ENCODE measurements around the gene FKBP1B.
"Not testable (repeated sequence)": the region's sequence is repeated elsewhere in the genome, so short reads cannot be mapped to it uniquely, and the experiment has no call there.

Gene FKBP1B

DNA sequence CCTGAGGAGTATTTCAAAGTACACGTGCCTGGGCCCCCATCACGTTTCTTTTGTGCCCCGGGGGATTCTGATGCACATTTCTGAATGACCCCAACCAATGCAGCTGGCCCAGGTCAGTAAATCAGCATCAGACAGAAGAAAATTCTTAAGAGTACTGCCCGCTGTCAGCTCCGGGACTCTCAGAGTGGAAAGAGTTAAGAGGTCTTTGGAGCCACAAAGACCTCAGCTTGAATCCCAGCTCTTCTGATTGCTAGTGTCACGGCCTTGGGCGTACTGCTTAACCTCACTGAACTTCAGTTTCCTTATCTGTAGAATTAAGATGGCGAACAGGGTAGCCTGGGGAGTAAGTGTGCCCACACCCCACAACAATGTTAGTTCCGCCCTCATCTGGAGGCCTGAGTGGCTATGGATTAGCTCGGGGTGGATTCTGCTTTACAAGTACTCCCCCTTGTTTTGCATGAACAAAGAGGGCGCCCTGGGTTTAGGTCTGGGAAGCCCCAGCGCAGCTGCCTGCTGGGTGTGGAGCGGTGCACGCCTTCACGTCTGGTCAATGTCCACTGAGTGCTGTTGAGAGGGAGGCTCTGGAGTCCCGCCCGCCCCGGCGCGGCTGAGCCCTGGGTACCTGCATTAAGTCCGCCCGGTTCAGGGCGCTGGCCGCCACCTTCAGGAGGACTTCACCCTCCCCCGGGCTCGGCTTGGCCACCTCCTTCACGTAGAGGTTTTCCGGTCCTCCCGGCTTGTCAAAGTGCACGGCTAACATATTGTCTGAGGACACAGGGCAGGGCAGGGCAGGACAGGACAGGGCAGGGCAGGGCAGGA is 34.2 kb downstream of the FKBP1B start:
- no peaks in the 10 kb centered on the region for H3K27me3 ChIP-seq (ENCODE audit: insufficient read depth, low read length)
- peak overlapping the region; percentile 20 for H2AFZ ChIP-seq (ENCODE audit: low read depth, low read length)
- no peaks in the 10 kb centered on the region for H3K9me3 ChIP-seq (ENCODE audit: low read length)
- peak overlapping the region; percentile 61 for H3K4me3 ChIP-seq (ENCODE audit: low read length)
- peaks cover 14% of the 10 kb centered on the region for H3K4me1 ChIP-seq (ENCODE audit: insufficient read depth, low read length)
- H3K36me3 ChIP-seq (ENCODE audit: insufficient read depth, low read length) = peaks cover 27% of the 10 kb centered on the region

DNA sequence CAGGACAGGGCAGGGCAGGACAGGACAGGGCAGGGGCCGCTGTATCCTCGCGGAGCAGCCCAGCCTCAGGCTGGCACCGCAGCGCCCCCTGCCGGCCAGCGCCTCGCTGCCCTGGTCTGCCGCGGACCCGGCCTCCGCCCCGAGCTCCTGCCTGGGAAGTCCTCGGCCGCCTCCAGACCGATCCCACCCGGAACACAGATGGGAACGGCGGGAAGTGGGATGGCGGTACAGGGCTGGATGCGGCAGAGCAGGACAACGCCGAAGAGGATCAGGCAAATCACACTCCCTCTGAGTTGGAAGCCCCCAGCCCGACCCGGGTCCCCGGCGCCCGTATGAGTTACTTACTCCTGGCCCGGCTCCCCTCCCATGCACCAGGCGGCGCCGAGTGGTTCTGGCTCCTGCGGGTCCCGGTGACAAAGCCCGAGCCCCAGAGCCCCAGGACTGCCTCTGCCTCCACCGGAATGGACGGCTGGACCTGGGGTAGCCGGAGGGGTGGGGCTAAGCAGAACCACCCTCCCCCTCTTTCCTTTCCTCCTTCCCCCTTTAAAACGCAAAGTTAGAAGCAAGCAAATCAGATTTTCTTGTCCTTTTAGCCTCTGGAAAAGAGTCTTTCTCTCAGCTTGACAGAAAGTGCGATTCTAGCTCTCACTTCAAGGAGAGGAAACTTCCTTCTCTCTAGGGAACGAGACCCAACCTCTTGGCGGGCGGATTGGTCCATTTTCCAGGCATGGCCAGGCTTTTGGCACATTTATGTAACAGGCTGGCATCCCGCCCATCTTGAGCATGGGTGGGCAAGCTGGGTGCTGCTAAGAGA is 35.1 kb downstream of the FKBP1B start, which contains the start of gene TP53I3:
Gene TP53I3, minus strand, starts transcription at position 449 of the 814 bp plus-strand sequence. CDS start 508 bp downstream, outside the sequence.
- peaks cover 19% of the 10 kb centered on the region for H3K36me3 ChIP-seq (ENCODE audit: insufficient read depth, low read length)
- H3K4me3 ChIP-seq (ENCODE audit: low read length) = peak within 1 kb of the TSS; percentile 61
- H2AFZ ChIP-seq (ENCODE audit: low read depth, low read length) = peak within 1 kb of the TSS; percentile 20
- no peaks in the 10 kb centered on the region for H3K9me3 ChIP-seq (ENCODE audit: low read length)
- H3K4me1 ChIP-seq (ENCODE audit: insufficient read depth, low read length) = peaks cover 14% of the 10 kb centered on the region
- H3K27me3 ChIP-seq (ENCODE audit: insufficient read depth, low read length) = no peaks in the 10 kb centered on the region

DNA sequence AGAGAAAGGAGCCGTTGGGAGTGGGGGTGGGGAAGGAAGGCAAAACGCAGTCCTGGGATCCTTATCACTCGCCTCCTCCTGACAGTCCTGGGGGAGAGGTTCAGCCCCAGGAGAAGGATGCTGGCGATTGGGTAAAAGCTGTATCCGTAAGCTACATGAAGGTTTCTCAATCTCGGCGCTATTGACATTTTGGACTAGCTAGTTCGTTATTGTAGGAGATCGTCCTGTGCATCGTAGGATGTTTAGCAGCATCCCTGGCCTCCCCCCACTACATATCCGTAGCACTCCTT is 35.6 kb downstream of the FKBP1B start:
- Histone ChIP-seq H3K27me3 (ENCODE audit: insufficient read depth, low read length) (no peaks in the 10 kb centered on the region), H3K4me3 (ENCODE audit: low read length) (peak overlapping the region; percentile 61), H2AFZ (ENCODE audit: low read depth, low read length) (peak overlapping the region; percentile 20), H3K4me1 (ENCODE audit: insufficient read depth, low read length) (peaks cover 14% of the 10 kb centered on the region), H3K9me3 (ENCODE audit: low read length) (no peaks in the 10 kb centered on the region), H3K36me3 (ENCODE audit: insufficient read depth, low read length) (peaks cover 17% of the 10 kb centered on the region)

DNA sequence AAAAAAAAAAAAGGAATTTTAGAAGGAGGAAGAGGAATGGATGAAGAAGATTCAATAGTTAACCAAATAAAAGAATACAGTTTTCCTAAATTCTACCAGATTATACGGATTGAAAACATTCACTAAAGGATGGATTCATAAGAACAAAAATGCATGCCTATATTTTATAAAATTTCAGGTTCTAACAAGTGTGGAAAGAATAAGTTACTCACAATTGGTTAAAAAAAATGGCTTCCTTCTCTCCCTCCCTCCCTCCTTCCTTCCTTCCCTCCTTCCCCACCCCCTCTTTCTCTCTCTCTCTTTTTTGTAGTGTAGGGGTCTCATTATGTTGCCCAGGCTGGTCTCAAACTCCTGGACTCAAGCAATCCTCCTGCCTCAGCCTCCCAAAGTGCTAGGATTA is 36.7 kb downstream of the FKBP1B start:
- no peaks in the 10 kb centered on the region for H3K9me3 ChIP-seq (ENCODE audit: low read length)
- no peaks in the 10 kb centered on the region for H3K27me3 ChIP-seq (ENCODE audit: insufficient read depth, low read length)
- peaks cover 14% of the 10 kb centered on the region for H3K4me1 ChIP-seq (ENCODE audit: insufficient read depth, low read length)
- H2AFZ ChIP-seq (ENCODE audit: low read depth, low read length) = no peak overlapping the region
- H3K4me3 ChIP-seq (ENCODE audit: low read length) = no peak overlapping the region
- H3K36me3 ChIP-seq (ENCODE audit: insufficient read depth, low read length) = peaks cover 9% of the 10 kb centered on the region

DNA sequence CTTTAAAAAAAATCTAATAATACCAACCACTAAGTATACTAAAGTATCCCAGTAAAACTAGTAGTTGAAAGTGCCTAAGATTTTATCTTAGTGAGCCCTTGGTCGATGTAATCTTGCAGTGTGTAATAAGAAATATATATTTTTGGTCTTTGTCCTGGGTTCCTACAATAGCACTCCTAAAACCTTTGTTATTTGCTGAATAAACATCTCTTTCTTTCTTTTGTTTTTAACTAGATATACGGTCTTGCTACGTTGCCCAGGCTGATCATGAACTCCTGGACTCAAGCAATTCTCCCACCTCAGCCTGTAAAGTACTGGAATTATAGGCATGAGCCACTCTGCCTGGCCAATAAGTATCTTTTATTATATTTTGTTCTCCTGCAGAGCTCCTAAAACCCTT is 37.5 kb downstream of the FKBP1B start:
- no peaks in the 10 kb centered on the region for H3K9me3 ChIP-seq (ENCODE audit: low read length)
- peaks cover 7% of the 10 kb centered on the region for H3K36me3 ChIP-seq (ENCODE audit: insufficient read depth, low read length)
- peaks cover 14% of the 10 kb centered on the region for H3K4me1 ChIP-seq (ENCODE audit: insufficient read depth, low read length)
- no peak overlapping the region for H3K4me3 ChIP-seq (ENCODE audit: low read length)
- no peaks in the 10 kb centered on the region for H3K27me3 ChIP-seq (ENCODE audit: insufficient read depth, low read length)
- H2AFZ ChIP-seq (ENCODE audit: low read depth, low read length) = no peak overlapping the region

DNA sequence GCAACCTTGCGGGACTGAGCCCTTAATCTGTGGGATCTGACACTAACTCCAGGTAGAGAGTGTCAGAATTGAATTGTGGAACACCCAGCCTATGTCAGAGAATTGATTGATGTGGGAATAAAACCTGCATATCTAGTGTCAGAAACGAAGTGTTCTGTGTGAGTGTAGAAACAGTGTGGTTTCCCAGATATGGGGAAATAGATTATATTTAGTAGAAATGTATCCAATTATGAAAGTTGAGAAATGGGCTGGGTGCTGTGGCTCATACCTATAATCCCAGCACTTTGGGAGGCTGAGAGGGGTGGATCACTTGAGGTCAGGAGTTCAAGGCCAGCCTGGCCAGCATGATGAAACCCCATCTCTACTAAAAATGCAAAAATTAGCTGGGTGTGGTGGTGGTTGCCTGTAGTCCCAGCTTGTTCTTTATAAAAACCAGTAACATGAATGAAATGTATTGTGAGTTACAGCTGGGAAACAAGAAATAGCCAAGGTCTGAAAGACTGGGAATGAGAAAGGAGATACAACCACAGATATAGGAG is 39.3 kb downstream of the FKBP1B start:
- peaks cover 5% of the 10 kb centered on the region for H3K4me1 ChIP-seq (ENCODE audit: insufficient read depth, low read length)
- no peaks in the 10 kb centered on the region for H3K36me3 ChIP-seq (ENCODE audit: insufficient read depth, low read length)
- H3K9me3 ChIP-seq (ENCODE audit: low read length) = no peaks in the 10 kb centered on the region
- no peaks in the 10 kb centered on the region for H3K27me3 ChIP-seq (ENCODE audit: insufficient read depth, low read length)
- no peak overlapping the region for H3K4me3 ChIP-seq (ENCODE audit: low read length)
- H2AFZ ChIP-seq (ENCODE audit: low read depth, low read length) = no peak overlapping the region

DNA sequence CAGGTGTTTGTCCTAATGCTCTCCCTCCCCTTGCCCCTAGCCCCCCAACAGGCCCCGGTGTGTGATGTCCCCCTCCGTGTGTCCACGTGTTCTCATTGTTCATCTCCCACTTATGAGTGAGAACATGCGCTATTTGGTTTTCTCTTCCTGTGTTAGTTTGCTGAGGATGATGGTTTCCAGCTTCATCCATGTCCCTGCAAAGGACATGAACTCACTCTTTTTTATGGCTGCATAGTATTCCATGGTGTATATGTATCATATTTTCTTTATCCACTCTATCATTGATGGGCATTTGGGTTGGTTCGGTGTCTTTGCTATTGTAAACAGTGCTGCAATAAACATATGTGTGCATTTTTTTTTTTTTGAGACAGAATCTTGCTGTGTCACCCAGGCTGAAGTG is 43.7 kb downstream of the FKBP1B start:
- not testable (repeated sequence) for H3K36me3 ChIP-seq (ENCODE audit: insufficient read depth, low read length); H3K4me3 ChIP-seq (ENCODE audit: low read length); H2AFZ ChIP-seq (ENCODE audit: low read depth, low read length); H3K27me3 ChIP-seq (ENCODE audit: insufficient read depth, low read length); H3K4me1 ChIP-seq (ENCODE audit: insufficient read depth, low read length); H3K9me3 ChIP-seq (ENCODE audit: low read length)

DNA sequence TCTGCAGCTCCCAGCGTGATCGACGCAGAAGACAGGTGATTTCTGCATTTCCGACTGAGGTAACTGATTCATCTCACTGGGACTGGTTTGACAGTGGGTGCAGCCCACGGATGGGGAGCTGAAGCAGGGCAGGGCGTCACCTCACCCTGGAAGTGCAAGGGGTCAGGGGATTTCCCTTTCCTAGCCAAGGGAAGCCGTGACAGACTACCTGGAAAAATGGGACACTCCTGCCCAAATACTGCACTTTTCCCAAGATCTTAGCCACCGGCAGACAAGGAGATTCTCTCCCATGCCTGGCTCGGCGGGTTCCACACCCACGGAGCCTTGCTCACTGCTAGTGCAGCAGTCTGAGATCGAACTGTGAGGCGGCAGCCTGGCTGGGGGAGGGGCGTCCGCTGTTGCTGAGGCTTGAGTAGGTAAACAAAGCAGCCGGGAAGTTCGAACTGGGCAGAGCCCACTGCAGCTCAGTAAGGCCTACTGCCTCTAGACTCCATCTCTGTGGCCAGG is 45.7 kb downstream of the FKBP1B start:
- H3K4me1 ChIP-seq (ENCODE audit: insufficient read depth, low read length); H3K36me3 ChIP-seq (ENCODE audit: insufficient read depth, low read length); H3K27me3 ChIP-seq (ENCODE audit: insufficient read depth, low read length); H3K9me3 ChIP-seq (ENCODE audit: low read length); H3K4me3 ChIP-seq (ENCODE audit: low read length); H2AFZ ChIP-seq (ENCODE audit: low read depth, low read length): not testable (repeated sequence)

DNA sequence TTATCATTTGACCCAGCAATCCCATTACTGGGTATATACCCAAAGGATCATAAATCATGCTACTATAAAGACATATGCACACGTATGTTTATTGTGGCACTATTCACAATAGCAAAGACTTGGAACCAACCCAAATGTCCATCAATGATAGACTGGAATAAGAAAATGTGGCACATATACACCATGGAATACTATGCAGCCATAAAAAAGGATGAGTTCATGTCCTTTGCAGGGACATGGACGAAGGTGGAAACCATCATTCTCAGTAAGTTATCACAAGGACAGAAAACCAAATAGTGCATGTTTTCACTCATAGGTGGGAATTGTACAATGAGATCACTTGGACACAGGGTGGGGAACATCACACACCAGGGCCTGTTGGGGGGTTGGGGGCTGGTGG is 51.2 kb downstream of the FKBP1B start:
- not testable (repeated sequence) for H3K27me3 ChIP-seq (ENCODE audit: insufficient read depth, low read length); H3K4me1 ChIP-seq (ENCODE audit: insufficient read depth, low read length); H3K36me3 ChIP-seq (ENCODE audit: insufficient read depth, low read length); H2AFZ ChIP-seq (ENCODE audit: low read depth, low read length); H3K4me3 ChIP-seq (ENCODE audit: low read length)
- H3K9me3 ChIP-seq (ENCODE audit: low read length) = peaks cover 11% of the 10 kb centered on the region

DNA sequence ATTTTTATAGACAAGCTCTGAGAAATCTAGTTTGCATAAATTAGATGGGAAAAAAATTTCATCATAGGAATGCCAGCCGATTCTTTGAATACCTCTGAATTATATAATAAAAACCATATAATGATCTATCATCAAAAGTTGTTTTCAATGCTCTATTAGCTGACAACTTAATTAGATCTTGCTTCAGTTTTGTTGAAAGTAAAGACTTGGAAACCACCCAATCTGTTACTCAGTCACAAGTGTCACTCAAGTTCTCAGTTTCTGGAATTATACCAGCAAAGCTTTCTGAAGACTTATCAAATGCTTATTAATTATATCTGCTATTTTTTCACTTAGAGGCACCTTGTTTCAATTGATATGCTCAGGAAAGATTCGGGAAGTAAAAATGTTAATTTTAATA is 52.5 kb downstream of the FKBP1B start:
- no peak overlapping the region for H2AFZ ChIP-seq (ENCODE audit: low read depth, low read length)
- no peaks in the 10 kb centered on the region for H3K27me3 ChIP-seq (ENCODE audit: insufficient read depth, low read length)
- peaks cover 12% of the 10 kb centered on the region for H3K9me3 ChIP-seq (ENCODE audit: low read length)
- no peaks in the 10 kb centered on the region for H3K36me3 ChIP-seq (ENCODE audit: insufficient read depth, low read length)
- H3K4me1 ChIP-seq (ENCODE audit: insufficient read depth, low read length) = no peaks in the 10 kb centered on the region
- H3K4me3 ChIP-seq (ENCODE audit: low read length) = no peak overlapping the region

DNA sequence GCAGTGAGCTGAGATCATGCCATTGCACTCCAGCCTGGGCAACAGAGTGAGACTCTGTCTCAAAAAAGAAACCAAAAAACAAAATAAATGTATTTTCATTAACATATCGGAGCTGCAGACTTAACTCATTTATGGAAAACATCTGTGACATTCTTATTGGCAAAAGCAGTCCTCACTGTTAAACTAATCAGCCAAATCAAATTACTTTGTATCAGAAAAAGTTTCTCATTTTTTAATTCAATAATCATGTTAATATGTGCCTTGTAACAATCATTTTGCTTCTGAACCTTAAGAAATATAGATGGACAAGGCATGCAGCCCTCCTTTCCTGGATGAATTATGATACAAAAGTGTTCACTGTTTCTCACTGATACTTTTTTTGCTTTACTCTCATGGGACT is 53.1 kb downstream of the FKBP1B start:
- no peak overlapping the region for H2AFZ ChIP-seq (ENCODE audit: low read depth, low read length)
- H3K4me1 ChIP-seq (ENCODE audit: insufficient read depth, low read length) = no peaks in the 10 kb centered on the region
- no peaks in the 10 kb centered on the region for H3K27me3 ChIP-seq (ENCODE audit: insufficient read depth, low read length)
- no peak overlapping the region for H3K4me3 ChIP-seq (ENCODE audit: low read length)
- no peaks in the 10 kb centered on the region for H3K36me3 ChIP-seq (ENCODE audit: insufficient read depth, low read length)
- H3K9me3 ChIP-seq (ENCODE audit: low read length) = peaks cover 12% of the 10 kb centered on the region

DNA sequence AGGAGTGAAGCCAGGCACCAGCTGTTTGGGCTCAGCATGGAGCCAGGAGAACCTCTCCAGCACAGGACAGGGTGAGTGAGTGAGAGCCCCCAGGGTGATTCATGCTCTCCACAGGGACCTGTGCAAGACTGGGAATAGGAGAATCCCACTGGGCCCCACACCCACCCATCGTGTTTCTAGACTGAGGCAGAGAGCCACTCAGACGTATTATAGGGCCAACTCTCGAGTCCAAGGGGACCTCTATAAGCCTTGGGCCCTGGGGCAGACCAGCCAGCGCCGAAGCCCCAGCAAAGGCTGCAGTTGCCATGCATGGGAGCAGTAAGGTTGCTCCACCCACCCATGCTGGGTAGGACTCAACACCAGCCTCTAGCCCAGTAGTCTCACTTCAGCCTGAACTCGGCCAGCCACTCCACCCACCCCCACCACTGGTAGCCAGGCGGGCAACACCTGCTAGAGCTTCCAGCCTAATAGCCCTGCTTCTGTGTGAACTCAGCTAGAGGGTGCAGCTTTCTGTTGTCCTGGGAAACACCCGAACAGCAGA is 54.6 kb downstream of the FKBP1B start:
- Histone ChIP-seq H3K9me3 (ENCODE audit: low read length) (peaks cover 12% of the 10 kb centered on the region), H2AFZ (ENCODE audit: low read depth, low read length) (no peak overlapping the region), H3K36me3 (ENCODE audit: insufficient read depth, low read length) (no peaks in the 10 kb centered on the region), H3K4me1 (ENCODE audit: insufficient read depth, low read length) (no peaks in the 10 kb centered on the region), H3K27me3 (ENCODE audit: insufficient read depth, low read length) (no peaks in the 10 kb centered on the region), H3K4me3 (ENCODE audit: low read length) (no peak overlapping the region)

DNA sequence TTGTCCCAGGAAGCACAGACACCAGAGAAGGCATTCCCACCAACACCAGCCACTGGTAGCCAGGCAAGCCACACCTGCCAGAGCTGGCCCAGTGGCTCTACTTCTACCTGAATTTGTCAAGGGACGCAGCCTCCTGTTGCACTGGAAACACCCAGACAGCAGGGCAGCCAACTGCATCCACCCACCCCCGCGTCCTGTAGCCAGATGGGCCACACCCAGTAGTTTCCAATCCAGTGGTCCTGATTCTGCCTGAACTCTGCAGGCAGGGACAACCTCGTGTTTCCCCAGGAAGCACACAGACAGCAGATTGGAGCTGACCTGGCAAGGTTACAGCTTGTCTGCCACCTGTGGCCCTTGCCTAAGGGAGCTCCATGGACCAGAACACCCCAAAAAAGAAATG is 55.4 kb downstream of the FKBP1B start:
- H2AFZ ChIP-seq (ENCODE audit: low read depth, low read length) = no peak overlapping the region
- H3K4me3 ChIP-seq (ENCODE audit: low read length) = no peak overlapping the region
- H3K27me3 ChIP-seq (ENCODE audit: insufficient read depth, low read length) = no peaks in the 10 kb centered on the region
- H3K36me3 ChIP-seq (ENCODE audit: insufficient read depth, low read length) = no peaks in the 10 kb centered on the region
- no peaks in the 10 kb centered on the region for H3K4me1 ChIP-seq (ENCODE audit: insufficient read depth, low read length)
- peaks cover 12% of the 10 kb centered on the region for H3K9me3 ChIP-seq (ENCODE audit: low read length)
